Astrocyte of the cerebellum (primary cell): ENCODE results near the gene CCR6.
"Not testable (repeated sequence)": the region's sequence is repeated elsewhere in the genome, so short reads cannot be mapped to it uniquely, and the experiment has no call there.

Experiments
- DNase-seq: peaks from one replicate; pipeline ENCODE4 v3.0.0-alpha.2; 2011; ENCODE audit warnings: low read depth
- H3K4me3 ChIP-seq: 2 replicates; pipeline ENCODE4 v1.5.1; 2011; ENCODE audit warnings: mild to moderate bottlenecking, low read depth, low read length, moderate library complexity
- in situ Hi-C: cut with HindIII; loops from 2 replicates; pipeline ENCODE4 v1.10.0; 2017; ENCODE audit warnings: low sequenced_read_pairs
- TF ChIP-seq, protein P1 (sequence below): IDR thresholded peaks from 2 replicates; pipeline ENCODE4 v1.5.1; 2012; ENCODE audit warnings: low read length, low read depth, moderate library complexity, mild to moderate bottlenecking; ENCODE audit errors: missing control alignments

CCR6 gene

DNA sequence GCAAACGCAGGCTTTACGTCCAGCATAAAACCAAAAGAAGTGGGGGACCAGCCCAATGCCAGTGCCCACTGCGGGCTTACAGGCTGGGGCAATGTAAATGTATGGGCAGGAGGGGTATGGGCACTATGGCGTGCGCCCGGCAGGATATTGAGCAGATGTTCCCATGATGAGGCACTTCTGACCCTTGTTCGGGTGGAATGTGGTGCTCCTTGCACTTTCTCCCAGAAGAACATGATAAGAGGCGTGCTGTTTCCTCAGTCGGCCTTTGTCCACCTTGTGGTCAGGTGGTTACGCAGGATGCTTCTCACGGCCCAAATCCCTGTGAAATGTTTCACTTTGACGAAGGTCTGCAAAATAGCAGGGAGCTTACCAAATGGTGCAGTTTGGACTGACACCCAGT, 39.7 kb downstream of the CCR6 start:
- no peak overlapping the region for H3K4me3 ChIP-seq
- no peak for DNase-seq
- TF ChIP-seq, protein P1, sequence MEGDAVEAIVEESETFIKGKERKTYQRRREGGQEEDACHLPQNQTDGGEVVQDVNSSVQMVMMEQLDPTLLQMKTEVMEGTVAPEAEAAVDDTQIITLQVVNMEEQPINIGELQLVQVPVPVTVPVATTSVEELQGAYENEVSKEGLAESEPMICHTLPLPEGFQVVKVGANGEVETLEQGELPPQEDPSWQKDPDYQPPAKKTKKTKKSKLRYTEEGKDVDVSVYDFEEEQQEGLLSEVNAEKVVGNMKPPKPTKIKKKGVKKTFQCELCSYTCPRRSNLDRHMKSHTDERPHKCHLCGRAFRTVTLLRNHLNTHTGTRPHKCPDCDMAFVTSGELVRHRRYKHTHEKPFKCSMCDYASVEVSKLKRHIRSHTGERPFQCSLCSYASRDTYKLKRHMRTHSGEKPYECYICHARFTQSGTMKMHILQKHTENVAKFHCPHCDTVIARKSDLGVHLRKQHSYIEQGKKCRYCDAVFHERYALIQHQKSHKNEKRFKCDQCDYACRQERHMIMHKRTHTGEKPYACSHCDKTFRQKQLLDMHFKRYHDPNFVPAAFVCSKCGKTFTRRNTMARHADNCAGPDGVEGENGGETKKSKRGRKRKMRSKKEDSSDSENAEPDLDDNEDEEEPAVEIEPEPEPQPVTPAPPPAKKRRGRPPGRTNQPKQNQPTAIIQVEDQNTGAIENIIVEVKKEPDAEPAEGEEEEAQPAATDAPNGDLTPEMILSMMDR: no peak
- in situ Hi-C loops: no loop called here

DNA sequence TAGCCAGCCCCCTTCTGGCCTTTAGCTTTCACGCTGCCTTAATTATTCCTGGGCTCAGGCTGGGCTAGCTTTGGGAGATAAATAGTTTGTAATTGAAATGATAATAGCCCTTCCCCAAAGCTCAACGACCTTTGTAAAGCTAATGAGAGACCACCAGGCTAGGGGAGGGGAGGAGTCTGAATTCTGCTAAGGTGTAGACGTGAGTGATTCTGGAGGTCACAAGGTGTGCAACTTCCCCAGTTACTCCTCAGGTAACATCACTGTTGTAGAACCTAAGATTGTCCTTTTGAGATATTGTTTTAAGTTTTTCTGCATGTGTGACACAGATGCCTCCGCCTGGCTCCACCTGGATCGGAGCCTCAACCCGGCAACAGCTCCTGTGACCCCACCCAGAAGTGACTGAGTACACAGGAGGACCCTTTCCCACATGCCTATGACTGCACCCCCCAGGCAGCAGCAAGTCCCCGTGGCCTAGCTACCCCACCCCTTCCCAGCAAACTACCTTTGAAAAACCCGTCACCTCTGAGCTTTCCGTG, 40.6 kb downstream of the CCR6 start:
- in situ Hi-C loops: no loop called here
- no peak for DNase-seq
- TF ChIP-seq, protein P1: no peak
- H3K4me3 ChIP-seq: no peak overlapping the region

DNA sequence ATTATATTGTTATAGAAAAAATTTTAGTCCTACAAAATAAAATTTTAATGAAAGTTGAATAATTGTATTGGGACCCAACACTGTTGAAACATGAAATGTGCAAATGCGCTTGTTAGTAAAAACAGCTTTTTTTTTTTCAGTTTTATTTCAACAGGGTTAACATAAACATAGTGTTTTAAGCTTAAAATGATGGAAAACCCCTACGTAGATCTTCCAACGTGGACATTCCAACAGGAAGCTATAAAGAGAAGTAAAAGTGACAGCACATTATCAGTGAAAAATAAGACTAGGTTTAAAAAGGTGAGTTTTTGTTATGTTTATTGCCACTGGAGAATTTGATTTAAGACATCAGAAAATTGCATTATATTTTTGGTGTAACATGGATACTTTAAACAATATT, 41.4 kb downstream of the CCR6 start:
- no peak overlapping the region for H3K4me3 ChIP-seq
- in situ Hi-C loops: no loop called here
- no peak for DNase-seq
- TF ChIP-seq, protein P1: no peak

DNA sequence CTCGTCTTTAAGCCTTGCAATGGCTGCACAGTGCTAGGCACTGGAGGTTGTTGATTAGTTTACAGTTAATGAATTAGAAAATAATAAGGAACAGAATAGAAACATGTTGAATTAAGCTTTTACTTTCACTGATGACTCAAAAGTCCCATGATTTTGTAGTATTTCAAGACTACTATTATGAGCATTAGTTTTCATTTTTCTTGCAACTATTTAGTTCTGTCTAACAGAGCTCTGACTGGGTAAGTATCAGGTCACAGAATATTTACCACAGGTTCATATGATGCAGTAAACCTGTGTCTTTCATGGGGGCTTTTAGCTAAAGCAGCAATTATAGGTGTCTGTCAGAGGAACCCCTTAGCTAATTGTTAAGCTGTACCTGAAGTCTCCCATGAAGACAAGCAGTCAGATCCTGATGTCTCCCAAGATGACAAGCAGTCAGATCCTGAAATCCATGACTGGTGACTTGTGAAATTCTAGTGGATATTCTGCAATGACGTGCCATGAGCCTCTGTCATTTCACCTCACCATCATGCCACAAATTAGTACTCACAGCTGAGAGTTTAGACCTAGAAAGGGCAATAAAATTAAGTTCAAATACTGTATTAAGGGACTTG, 43.1 kb downstream of the CCR6 start:
- TF ChIP-seq, protein P1: no peak
- DNase-seq: no peak
- H3K4me3 ChIP-seq: no peak overlapping the region
- in situ Hi-C loops: no loop called here

DNA sequence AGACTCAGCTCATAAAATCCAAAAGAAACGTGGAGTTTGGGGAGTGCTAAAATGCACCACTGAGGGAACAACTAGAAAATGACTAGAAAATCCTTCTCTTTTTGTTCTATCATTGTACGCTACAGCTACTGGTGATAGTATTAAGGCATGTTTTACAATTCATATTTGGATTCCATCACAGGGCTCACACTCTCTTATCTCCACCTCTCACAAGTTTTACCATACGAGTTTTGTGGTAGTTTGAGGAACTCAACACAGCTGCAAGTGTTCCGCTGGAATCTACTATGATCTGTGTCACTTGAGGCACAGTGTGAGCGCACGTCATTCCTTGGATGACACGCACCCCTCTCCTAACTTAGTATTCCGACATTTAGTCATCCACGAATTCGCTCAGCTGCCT, 44.8 kb downstream of the CCR6 start:
- H3K4me3 ChIP-seq, DNase-seq, in situ Hi-C loops: not testable (repeated sequence)

DNA sequence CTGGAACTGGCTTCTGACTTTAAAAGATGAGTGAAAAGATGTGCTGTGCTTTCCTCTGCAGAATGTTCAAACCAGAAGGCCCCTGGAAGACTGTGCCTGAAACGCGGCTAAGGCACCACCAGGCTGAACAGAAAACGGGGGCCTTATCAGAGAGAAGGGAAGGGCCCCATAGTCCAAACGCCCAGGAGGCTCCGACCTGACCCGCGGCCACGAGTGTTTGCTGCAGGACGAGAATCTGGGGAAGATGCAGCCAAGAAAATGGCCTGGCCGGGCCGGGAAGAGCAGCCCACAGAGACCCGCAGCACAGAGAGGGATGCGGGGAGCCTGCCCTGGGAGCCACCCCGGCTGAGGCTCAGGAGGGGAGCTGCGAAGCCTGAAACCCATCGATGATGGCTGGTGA, 45.4 kb downstream of the CCR6 start:
- in situ Hi-C loops, DNase-seq, H3K4me3 ChIP-seq: not testable (repeated sequence)

DNA sequence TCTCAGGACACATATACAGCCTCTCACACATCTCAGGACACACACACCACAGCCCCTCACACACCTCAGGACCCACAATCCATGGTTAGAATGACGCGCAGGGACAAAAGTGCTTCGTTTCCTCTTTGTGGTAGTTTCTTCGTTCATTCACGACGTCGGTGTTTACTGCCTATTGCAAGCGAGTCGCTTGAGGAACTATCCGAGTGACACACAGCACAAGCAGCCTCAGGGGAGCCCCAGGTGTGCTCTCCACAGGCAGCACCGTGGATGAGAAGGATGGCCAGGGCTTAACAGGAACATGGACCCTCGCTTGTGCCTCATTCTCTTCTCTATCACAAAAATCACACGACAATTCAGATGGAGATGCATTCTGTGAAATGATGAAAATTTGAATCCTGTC, 47.0 kb downstream of the CCR6 start:
- DNase-seq, in situ Hi-C loops, H3K4me3 ChIP-seq: not testable (repeated sequence)

DNA sequence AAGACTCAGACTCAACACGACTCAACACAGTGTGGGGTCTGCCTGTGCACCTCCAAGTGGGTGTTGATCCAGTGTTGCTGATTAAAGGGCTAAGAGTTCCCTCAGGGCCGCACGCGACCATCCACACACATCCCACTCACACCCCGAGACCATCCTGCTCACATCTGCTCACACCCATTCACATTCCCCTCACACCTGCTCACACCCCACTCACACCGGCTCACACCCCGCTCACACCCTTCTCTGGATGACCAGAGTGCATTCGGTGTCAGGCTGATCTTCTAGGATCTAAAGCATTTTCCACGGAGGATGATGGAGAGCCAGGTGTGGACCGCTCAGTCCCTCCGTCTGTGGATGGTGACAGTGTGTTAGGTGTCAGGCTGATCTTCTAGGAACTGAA, 48.4 kb downstream of the CCR6 start:
- in situ Hi-C loops, H3K4me3 ChIP-seq, DNase-seq: not testable (repeated sequence)

DNA sequence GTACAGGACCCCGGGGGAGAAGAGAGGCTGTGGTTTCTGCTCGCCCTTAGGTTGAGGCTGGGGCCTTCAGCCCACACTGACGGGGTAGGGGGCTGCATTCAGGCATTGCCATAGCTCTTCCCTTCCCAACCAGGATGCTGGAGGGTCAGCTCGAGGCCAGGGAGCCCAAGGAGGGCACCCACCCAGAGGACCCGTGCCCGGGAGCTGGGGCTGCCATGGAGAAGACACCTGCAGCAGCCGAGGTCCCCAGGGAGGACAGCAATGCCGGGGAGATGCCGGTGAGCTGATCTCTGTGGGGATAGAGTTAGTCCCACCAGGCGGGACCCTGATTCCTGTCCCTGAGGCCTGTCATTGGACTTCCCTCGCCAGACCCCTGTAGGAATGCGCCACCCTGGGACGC, 49.1 kb downstream of the CCR6 start:
- DNase-seq, H3K4me3 ChIP-seq, in situ Hi-C loops: not testable (repeated sequence)

DNA sequence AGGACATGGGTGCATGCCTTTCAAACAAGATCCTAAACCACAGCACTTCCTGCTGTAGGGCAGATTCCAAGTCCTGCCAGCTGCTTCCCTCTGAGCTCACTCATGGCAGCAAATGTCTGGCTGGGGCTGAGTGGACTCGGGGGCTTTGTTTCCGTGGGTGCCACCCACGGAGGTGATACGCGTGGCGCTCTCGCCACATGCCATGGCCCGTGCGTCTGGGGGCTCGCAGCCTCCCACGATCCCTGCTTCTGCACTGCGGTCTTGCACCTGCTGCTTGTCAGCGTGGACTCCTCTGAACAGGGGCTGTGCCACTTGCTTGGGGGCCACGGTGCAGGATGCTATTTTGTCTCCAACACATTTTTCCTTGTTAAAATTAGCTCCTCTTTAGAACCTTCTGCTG, 54.4 kb downstream of the CCR6 start:
- DNase-seq, in situ Hi-C loops: not testable (repeated sequence)

DNA sequence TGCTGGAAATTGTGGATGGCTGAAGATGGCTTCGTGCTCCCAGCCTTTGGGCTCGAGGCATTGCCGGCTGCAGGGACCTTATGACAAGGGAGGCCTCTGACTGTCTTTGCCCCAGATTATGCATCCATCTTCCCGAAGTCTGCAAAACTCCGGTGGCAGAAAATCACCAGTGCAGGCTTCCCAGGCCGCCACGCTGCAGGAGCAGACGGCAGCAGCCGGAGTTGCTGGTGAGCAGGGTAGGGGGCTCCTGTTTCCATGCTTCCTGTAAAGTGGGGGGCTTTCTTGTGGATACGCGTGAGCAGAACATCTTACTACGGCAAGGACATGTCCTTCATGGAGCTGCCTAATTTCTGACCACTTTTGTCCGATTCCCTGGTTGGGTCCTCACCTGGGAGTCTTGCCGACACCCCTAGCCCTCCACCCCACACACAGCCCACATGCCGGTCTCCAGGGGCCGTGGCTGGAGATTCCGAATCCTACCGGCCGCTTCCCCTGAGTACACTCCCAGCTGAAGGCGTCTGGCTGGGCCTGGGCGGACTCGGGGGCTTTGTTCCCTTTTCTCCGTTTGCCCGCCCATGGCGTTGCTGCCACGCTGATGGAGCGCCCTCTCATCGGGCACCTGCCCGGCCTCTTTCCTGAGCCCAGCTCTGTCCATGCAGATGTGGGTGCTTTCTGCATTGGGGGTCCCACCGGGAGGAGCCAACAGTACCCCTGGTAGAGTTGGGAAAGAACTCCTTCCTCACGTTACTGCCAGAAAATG, 56.2 kb downstream of the CCR6 start:
- DNase-seq, H3K4me3 ChIP-seq, in situ Hi-C loops: not testable (repeated sequence)

More for the DNA sequence above, 54.4 kb downstream of the CCR6 start:
- H3K4me3 ChIP-seq: not testable (repeated sequence)

DNA sequence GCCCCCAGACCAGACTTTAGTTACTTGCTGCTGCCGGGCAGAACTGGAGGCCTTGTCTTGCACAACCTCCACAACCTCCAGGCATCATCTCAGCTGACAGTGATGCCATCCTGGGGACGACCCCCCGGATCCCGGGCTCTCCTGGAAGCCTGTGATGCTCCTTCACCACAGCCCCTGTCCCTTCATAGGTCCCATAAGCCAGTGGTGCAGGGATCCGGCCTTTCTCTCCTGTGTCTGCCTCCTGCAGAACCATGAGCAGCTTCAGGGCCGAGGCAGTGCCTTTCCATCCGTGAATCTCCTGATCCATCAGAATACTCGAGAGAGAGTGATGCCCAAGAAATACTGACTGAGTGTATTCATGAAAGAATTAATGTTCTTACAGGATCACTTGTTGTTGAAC, 57.2 kb downstream of the CCR6 start:
- H3K4me3 ChIP-seq, in situ Hi-C loops, DNase-seq: not testable (repeated sequence)

DNA sequence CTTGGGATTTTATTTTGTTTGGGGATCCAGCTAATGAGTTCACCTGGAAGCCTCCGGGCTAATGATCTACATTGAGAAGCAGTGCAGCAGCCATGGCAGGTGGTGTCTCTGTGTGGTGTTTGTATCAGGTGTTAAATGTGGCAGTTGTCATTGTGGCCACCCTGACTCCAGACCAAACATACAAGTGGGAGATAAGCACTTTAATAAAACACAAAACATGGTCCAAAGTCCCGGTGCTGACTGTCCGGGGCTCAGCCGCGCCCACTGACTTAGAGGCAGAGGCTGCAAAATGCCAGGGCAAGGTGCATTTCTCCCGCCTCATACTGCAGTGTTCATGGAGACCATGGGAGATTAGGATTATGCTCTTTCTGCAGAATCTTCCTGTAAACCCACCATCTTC, 58.5 kb downstream of the CCR6 start:
- H3K4me3 ChIP-seq, DNase-seq, in situ Hi-C loops: not testable (repeated sequence)
